Stimulated activated CD8-positive, alpha-beta memory T cell treated with anti-CD3 and anti-CD28 coated beads, Interleukin-7, amount 100 ng/mL, for 1 hour (primary cell): ENCODE data around the gene VPS33B.
A peak's percentile ranks its signal among the peaks of the same experiment; 100 is the strongest.
"Not testable (repeated sequence)": the region's sequence is repeated elsewhere in the genome, so short reads cannot be mapped to it uniquely, and the experiment has no call there.

ENCODE experiments used
- DNase-seq, 2 donors: peaks; one replicate each; pipeline ENCODE4 v3.0.0-alpha.2; 2020; ENCODE audit warnings: low read depth in 2 of 2

VPS33B gene

GRCh38 chr15:91022075-91022831 lies at the start of gene VPS33B:
Gene VPS33B, minus strand, starts transcription at chr15:91022594. Its CDS starts 345 bp downstream, at chr15:91022249.
- peak; percentile 41 to 54 for DNase-seq

- DNase-seq, result no peak
Observed at GRCh38 chr15:91072161-91072560, 49.8 kb upstream of the VPS33B start.

GRCh38 chr15:91070872-91071271 lies 48.5 kb upstream of the VPS33B start:
- DNase-seq, result no peak

- DNase-seq, result no peak
Observed at GRCh38 chr15:91068966-91069365, 46.6 kb upstream of the VPS33B start.

- no peak for DNase-seq
Observed at GRCh38 chr15:91068436-91068835, 46.0 kb upstream of the VPS33B start.

- no peak for DNase-seq
Observed at GRCh38 chr15:91067036-91067435, 44.6 kb upstream of the VPS33B start.

GRCh38 chr15:91065505-91065904 lies 43.1 kb upstream of the VPS33B start:
- no peak for DNase-seq

- DNase-seq, result no peak
Observed at GRCh38 chr15:91061997-91062396, 39.6 kb upstream of the VPS33B start.

- no peak for DNase-seq
Observed at GRCh38 chr15:91061230-91061629, 38.8 kb upstream of the VPS33B start.

GRCh38 chr15:91055548-91056331 lies 33.3 kb upstream of the VPS33B start:
- no peak for DNase-seq

- DNase-seq, result no peak
Observed at GRCh38 chr15:91054816-91055215, 32.4 kb upstream of the VPS33B start.

- no peak for DNase-seq
Observed at GRCh38 chr15:91051248-91051647, 28.9 kb upstream of the VPS33B start.

- DNase-seq, result no peak
Observed at GRCh38 chr15:91050128-91050455, 27.7 kb upstream of the VPS33B start.

GRCh38 chr15:91049378-91050127 lies 27.2 kb upstream of the VPS33B start:
- peak in 1 of 2 donors; percentile 4 for DNase-seq

- DNase-seq, result no peak
Observed at GRCh38 chr15:91047545-91048199, 25.3 kb upstream of the VPS33B start.

- not testable (repeated sequence) for DNase-seq
Observed at GRCh38 chr15:91046056-91046455, 23.7 kb upstream of the VPS33B start.

GRCh38 chr15:91045065-91045464 lies 22.7 kb upstream of the VPS33B start:
- no peak for DNase-seq

- DNase-seq, result no peak
Observed at GRCh38 chr15:91043202-91043874, 20.9 kb upstream of the VPS33B start.

GRCh38 chr15:91040856-91041255 lies 18.5 kb upstream of the VPS33B start:
- DNase-seq, result no peak

GRCh38 chr15:91039996-91040395 lies 17.6 kb upstream of the VPS33B start:
- no peak for DNase-seq
